Breast epithelium (tissue), 3 donors: ENCODE data around the gene DCTN5.

Source experiments
- CTCF ChIP-seq, 3 donors: fragments of 450-650 bp; IDR thresholded peaks; one replicate each; pipeline ENCODE4 v1.5.1; 2016 to 2017; ENCODE audit warnings: antibody characterized with exemption in 3 of 3, mild to moderate bottlenecking in 3 of 3, moderate library complexity in 3 of 3
- POLR2A ChIP-seq: fragments of 450-650 bp; IDR thresholded peaks from one replicate; pipeline ENCODE4 v1.6.1; 2016; ENCODE audit warnings: antibody characterized with exemption, mild to moderate bottlenecking, moderate library complexity
- POLR2AphosphoS5 ChIP-seq, 3 donors: sonication (generic); formaldehyde crosslinking; IDR thresholded peaks; one replicate each; pipeline ENCODE4 v1.6.1; 2017; ENCODE audit warnings: antibody characterized with exemption in 3 of 3

DNA sequence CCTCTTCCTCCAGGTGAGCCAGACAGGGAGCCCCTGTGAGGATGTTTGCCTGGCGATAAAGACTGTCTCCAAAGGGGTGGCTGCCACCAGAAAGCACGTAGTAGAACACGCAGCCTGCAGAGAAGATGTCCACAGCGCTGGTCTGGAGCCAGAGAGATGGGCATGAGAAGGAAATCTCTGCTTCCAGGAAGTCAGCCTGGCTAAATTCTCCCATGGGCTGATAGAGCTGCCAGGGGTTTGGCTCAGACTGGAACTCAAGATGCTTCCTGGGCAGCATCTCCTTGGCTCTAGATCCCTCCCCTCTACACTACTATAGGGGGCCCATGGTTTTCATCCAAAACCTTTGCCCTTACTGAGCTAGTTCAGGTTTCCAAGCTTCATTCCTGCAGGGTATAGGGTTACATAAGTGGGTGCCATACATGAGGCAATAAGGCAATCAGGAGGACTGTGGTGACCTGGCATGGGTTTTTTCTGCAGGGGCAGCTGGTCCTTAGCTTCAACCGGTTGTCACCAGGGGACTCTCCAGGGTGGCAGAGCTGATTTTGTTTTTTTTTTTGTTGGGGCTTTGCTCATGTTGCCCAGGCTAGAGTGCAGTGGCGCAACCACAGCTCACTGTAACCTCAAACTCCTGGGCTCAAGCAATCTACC, 51.0 kb downstream of the DCTN5 start:
- no peak for TF ChIP-seq CTCF (IDR thresholded peaks at IDR 0.05)
- TF ChIP-seq POLR2AphosphoS5 (IDR thresholded peaks at IDR 0.05): no peak
- no peak for TF ChIP-seq POLR2A
